GM12892 (cell line): ENCODE data around the gene NPAS3.

Source experiments
- POLR2A ChIP-seq: IDR thresholded peaks from 2 replicates; pipeline ENCODE4 v1.6.1; 2011; ENCODE audit warnings: low read depth, low read length, control low read depth
- POLR2AphosphoS5 ChIP-seq: IDR thresholded peaks from 2 replicates; pipeline ENCODE4 v1.6.1; 2011; ENCODE audit warnings: low read depth, low read length, control low read depth
- TAF1 ChIP-seq: IDR thresholded peaks from 2 replicates; pipeline ENCODE4 v1.6.1; 2011; ENCODE audit warnings: low read depth, mild to moderate bottlenecking, control low read depth, low read length, borderline replicate concordance

DNA sequence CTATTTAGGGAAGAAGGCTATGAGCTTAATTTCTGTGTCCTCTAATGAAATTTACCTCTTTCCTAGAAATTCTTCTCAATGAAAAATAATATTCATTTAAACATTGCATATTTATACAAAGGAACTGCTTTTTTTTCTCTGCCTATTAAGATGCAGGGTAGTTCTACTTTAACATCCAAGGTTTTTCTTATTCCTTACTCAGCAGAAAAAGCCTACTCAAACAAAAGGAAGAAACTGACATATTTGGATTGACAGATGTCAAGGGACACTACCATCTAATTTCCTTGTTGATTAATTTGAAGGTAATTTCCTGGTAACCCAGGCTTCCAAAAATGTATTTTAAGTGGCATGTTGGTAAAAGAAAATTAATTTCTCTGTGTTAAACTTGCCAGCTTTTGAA, 819.9 kb downstream of the NPAS3 start:
- TF ChIP-seq POLR2A (no peak), TAF1 (no peak), POLR2AphosphoS5 (no peak)
